ENCODE measurements around the gene TNFSF11.

GRCh38 chr13:42575938-42576337 lies 2.0 kb downstream of the TNFSF11 start:
- no peak for TF ChIP-seq CTCF (conservative IDR thresholded peaks at IDR 0.05 in 1 of 2, IDR thresholded peaks at IDR 0.05 in 1 of 2; ENCODE audit: low read depth in 1 of 2, low read length in 2 of 2)
- no peak for TF ChIP-seq EZH2 (IDR thresholded peaks at IDR 0.05; ENCODE audit: low read length, missing control alignments)
